MV-4-11 (cell line): ENCODE measurements around the gene C22orf39.

ENCODE experiments used
- DNase-seq: peaks from one replicate; lab custom pipeline; 2025; lab: John Stamatoyannopoulos, UW

C22orf39 gene

DNA sequence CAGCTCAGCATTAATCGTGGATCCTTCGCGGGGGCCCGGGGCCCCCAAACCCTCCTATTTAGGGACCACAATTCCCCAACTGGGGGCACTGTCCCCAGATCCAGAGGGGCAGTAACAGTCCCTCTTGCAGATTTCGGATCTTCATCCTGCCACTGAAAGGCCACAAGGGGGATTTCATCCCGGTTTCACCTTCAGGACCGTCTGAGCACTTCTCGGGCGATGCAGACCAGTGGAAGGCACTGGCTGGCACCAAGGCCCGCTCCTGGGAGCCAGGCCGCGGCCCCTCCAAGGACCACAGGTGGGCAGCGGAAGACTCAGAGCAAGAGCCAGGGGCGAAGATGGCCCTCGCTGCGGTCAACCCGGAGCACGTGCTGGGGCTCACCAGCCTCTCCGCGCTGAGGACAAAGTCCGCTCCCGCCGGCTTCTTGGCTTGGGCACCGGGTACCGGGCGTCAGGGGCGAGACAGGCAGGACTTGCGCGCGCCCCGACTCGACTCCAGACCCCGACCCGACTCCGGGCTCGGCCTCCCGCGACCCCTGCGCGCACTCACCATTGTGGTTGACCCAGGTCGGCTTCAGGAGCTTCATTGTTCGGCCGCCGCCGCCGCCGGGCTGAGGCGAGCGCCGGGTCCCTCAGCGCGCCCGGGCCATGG lies 16.5 kb downstream of the C22orf39 start:
- DNase-seq, result no peak

GRCh38 chr22:19429950-19430889 lies 17.3 kb downstream of the C22orf39 start:
- peak; percentile 77 for DNase-seq

- no peak for DNase-seq
Measured at GRCh38 chr22:19424186-19424500, 23.4 kb downstream of the C22orf39 start.

GRCh38 chr22:19422440-19423301 lies 24.8 kb downstream of the C22orf39 start:
- DNase-seq, result no peak

DNA sequence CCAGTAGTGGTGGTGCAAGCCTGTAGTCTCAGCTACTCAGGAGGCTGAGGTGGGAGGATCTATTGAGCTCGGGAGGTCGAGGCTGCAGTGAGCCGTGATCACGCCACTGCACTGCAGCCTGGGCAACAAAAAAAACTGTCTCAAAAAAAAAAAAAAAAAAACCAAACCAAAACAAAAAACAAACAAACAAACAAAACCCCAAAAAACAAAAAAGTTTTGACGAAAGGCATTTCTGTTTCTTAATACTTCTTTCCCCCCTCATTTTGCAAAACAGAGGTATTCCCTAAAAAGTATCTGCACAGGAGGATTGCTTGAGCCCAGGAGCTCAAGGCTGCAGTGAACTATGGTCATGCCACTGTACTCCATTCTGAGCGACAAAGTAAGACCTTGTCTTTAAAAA lies 27.2 kb downstream of the C22orf39 start:
- DNase-seq, result no peak

DNA sequence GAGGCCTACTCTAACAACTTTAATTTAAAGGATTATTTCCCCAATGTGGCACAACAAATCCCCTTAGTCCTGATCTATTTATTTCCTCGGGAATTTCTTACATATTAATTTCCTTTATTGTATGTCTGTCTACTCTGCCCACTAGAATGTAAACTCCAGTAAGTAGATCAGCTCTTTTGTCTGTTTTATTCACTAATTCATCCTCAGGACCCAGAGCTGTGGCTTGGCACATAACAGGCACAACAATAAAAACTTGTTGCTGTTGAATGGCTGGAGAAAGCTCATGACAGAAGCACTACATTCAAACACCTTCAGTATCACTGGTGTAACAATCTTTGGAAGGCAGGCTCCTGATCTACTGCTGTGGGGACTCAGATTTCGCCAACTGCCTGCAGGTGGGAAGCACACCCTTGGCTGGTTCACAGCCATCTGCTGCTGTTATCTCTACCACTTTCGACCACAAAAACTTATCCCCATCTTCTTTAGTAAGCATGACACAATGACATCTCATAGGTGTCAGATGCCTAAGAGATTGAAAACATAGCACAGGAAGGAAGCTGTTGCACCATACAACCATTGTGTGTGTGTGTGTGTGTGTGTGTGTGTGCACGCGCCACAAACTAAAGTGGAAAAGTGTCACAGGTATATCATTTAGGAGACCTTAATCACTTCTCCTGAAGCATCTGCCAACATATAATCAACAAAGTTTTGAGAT lies 27.9 kb downstream of the C22orf39 start:
- DNase-seq, result peak; percentile 75

GRCh38 chr22:19419086-19419463 lies 28.4 kb downstream of the C22orf39 start:
- peak; percentile 81 for DNase-seq

- DNase-seq, result no peak
Measured at GRCh38 chr22:19412923-19413322, 34.6 kb downstream of the C22orf39 start.

DNA sequence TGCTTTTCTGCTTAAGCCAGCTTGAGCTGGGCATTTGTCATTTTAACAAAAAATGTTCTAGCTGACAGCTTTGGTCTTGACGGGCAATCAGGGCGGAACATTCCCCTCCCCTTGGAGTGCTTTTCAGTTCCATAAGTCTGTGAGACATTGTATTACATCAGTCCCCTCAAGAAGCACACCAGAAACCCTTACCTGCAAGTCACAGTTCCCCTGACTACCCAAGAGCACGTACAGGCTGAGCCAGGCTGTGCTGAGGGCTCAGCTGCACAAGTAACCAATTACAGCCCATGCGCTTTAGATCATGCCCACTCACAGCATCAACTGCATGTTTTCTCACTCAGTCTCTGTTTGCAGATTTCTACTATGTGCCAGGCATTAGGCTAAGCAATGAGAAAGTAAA lies 35.0 kb downstream of the C22orf39 start:
- no peak for DNase-seq

- no peak for DNase-seq
Measured at GRCh38 chr22:19411690-19412045, 35.8 kb downstream of the C22orf39 start.

GRCh38 chr22:19410941-19411689 lies 36.4 kb downstream of the C22orf39 start:
- DNase-seq, result no peak

GRCh38 chr22:19407649-19408606 lies 39.6 kb downstream of the C22orf39 start:
- no peak for DNase-seq

DNA sequence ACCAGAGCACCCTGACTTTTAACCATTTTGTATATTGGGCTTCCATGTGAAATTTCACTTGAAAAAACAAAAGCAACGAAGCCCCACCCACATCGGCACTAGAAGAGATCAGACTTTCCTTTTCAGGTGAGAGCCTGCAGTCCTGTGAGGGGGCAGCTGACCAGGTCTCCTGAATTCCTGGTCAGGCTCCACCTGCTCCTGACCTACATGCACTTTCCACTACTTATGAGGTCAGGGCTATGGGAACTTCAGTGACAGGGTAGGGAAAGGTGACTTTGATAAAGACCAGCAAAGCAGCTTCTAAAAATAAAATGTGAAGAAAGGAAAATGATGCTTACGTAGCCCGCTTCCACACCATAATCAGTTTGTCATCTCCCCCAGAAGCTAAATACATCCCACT lies 40.7 kb downstream of the C22orf39 start:
- DNase-seq, result no peak

GRCh38 chr22:19406281-19406811 lies 41.2 kb downstream of the C22orf39 start:
- DNase-seq, result no peak

DNA sequence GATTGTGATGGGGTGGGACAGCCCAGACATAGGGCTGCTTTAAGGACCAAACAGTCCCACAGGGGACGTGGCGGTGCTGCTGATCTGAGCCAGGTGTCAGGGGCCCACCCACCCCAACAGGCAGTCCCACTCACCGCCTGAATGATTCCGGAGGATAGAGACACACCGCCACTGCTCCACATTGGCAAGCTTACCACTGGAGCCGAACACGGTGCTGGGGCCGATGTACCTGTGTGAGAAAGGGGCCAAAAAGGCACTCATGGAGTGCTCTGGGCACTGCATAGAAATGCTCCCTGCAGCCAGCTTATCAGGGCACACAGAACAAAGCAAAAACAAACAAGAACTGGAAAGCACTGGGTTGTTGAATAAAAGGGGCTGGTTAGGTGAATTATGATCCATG lies 41.9 kb downstream of the C22orf39 start:
- no peak for DNase-seq

DNA sequence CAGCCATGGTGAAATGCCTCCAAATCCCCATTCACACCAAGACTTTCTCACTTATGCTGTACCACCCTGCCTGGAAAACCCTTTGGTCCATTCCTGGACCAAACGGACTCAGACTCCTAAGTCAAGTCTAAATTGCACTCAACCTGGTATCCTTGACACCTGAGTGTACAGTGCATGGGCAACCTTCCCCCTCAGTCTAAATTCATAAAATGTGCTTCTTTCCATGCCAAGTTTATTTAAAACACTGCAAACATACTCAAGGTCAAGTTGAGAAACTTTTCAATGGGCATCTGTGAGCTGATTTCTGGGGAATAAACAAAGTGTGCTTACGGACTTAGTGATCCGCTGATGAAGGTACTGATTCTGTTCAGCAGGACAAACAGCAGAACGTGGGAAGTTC lies 42.4 kb downstream of the C22orf39 start:
- DNase-seq, result no peak

DNA sequence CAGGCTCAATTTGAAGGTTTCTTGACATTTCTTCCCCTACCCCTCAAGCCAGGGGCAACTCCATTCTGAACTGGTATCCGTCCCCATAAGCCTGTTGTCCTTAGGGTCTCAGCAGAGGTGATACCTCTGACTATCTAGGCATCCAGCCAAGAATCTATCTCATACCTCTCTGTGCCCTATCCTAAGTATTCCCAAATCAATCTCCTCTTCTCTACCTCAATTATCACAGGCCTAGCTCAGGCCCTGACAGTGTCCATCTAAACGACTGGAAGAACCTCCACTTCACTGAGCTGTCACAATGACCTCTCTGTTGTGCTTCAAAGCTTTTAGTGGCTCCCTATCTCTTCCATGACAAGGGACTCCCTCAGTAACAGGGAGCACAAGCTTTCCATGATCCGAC lies 42.8 kb downstream of the C22orf39 start:
- no peak for DNase-seq

GRCh38 chr22:19402642-19403191 lies 44.8 kb downstream of the C22orf39 start:
- no peak for DNase-seq

DNA sequence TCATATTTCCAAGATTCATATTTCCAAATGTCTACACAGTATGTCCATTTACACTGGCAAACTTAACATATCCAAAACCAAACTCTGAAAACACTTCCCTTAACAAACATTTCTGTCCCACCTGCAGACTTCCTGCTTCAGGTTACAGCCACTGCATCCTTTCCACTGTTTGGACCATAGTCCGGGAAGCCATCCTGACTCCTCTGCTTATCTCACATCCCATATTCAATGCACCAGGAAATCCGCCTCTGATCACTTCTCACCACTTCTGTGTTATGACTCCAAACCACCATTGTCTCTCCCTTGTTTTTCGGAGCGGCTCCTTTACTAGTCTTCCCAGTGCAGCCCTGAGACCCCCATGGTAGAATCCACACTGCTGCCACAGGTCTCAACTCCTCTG lies 46.0 kb downstream of the C22orf39 start:
- DNase-seq, result no peak

GRCh38 chr22:19400881-19401280 lies 46.6 kb downstream of the C22orf39 start:
- no peak for DNase-seq
